NCI-H748 (cell line): ENCODE results near the gene LST1.

Source experiments
- DNase-seq: peaks from one replicate; lab custom pipeline; 2025; ENCODE audit not compliant: unreplicated experiment; lab: John Stamatoyannopoulos, UW

LST1 gene

DNA sequence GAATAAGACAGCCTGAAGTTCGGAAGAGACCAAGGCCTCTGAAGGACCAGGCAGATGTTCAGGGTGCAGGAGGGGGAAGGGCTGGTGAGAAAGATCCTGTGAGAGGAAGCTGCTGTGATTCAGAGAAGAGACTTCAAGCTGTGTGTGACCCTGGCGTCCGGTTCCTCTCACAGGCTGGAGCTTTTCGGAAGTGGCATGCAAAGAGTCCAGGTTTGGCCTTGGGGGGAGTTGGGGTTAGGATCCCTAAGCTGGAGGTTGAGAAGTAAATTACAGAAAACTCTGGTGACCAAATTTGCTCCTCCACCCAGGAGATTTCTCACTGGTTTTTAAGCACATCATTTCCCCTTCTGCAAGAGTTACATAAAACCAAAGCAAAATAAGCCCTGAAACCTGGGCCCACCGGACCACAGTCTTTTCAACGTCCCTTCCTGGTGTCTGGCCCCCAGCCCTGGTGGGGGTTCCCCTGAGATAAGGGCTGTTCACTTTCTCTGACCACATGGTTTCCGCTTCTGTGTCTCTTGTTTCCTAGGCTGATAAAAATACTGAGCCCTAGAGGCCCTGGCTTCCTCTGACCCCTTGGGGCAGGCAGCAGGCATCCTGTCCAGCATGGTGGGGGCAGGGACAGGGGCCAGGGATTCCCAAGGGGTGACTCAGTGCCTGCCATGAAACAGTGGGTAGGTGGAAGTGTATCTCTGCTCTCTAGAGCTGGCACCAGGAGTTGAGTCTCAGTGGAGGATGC is 25.9 kb upstream of the LST1 start:
- no peak for DNase-seq

DNA sequence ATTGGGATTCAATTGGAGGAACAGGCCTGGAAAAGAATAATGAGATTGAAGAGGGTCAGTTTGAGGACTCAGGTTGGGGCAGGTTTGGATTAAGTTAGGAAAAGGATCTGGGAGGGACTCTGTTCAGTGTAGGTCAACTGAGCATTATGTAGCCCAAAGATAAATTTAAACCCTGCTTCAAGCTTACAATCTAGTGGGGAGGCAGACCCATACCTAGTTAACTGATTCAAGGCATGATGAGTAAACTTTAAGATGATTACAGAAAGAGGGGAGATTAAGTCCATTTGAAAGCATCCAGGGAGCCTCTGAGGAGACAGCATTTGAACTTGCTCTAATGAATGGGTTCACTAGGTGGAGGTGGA is 25.4 kb upstream of the LST1 start:
- no peak for DNase-seq

DNA sequence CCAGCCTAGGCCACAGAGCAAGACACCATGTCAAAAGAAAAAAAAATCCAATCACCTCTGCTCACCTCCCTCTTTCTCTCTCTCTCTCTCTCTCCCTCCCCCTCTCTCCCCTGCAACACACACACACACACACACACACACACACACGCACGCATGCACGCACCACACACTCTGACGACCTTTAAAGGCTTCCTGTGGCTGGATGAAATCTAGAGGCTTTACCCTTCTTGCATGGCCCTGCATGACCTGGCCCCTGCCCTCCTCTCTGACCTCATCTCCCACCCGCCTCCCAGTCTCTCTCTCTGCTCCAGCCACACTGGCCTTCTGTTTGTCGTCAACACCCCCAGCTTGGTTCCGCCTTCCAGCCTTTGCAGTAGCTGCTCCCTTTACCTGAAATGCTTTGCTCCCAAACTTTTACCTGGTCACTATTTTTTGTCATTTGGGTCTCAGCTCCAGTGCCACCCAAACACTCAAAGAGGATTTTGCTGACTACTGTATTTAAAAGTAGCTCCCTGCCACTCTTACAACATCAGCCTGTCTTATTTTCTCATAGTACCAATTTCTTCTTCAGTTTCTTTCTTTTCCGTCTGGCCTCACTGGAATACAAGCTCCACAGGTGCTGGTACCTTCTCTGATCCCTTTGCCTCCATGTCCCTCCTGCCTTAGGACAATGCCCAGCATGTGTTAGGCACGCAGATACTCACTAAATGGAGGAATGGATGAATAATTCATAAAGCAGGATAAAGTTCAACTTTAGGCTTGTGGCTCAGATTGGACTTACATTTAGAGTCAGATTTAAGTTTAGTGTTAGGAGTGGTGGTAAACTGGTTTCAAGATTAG is 18.3 kb upstream of the LST1 start:
- no peak for DNase-seq

DNA sequence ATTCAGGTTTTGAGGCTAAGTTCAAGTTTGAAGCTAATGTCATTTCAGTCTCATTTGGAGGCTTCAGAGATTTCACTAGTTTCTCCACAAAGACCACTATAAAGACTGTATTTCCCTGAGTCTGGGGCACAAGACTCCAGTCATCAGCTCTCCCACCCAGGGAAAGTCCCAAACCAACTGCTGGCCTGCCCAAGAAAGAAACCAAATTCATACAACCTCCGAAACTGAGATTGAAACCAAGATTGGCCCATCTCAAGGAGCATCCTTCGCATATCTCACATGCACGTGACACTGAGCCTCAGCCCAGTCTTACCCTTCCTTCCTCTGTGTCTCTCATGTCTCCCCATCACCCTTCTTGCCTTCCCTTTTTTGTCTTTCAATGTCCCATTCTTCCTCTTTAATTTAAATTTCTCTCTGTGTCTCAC is 17.5 kb upstream of the LST1 start:
- no peak for DNase-seq

DNA sequence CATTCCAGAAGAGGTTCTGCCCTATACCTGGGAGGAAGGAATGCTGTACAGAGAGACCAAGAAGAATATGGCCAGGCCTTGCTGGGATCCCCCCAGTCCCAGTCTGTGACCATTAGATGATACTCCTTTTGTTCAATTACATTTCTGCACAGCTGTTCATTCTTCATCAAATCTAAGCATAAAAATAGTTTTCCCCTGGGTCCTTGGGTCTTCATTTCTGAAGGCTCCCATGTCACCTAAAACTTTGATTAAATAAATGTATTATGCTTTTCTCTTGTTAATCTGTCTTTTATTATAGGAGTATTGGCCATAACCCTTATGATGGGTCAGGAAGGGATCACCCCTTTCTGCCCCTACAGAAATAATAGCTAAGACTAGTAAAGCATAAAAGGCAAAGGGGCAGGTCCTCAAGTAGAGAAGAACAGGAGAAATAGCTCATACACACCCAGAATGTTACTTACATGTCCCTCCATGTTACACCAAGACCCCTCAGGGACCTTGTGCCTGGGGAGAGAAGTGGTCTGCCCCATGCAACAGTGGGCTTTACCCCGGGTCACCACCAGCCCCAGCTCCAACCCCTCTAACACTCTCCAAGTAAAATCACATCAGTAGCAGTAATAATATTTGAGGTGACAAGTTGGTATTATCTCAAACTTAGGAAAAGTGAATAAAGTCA is 16.1 kb upstream of the LST1 start:
- DNase-seq = no peak

DNA sequence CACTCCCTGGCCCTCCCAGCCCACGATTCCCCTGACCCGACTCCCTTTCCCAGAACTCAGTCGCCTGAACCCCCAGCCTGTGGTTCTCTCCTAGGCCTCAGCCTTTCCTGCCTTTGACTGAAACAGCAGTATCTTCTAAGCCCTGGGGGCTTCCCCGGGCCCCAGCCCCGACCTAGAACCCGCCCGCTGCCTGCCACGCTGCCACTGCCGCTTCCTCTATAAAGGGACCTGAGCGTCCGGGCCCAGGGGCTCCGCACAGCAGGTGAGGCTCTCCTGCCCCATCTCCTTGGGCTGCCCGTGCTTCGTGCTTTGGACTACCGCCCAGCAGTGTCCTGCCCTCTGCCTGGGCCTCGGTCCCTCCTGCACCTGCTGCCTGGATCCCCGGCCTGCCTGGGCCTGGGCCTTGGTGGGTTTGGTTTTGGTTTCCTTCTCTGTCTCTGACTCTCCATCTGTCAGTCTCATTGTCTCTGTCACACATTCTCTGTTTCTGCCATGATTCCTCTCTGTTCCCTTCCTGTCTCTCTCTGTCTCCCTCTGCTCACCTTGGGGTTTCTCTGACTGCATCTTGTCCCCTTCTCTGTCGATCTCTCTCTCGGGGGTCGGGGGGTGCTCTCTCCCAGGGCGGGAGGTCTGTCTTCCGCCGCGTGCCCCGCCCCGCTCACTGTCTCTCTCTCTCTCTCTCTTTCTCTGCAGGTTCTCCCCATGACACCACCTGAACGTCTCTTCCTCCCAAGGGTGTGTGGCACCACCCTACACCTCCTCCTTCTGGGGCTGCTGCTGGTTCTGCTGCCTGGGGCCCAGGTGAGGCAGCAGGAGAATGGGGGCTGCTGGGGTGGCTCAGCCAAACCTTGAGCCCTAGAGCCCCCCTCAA is 13.8 kb upstream of the LST1 start, which contains the start of gene LTA:
Gene LTA, plus strand, starts transcription at position 249 of the 871 bp plus-strand sequence. Its CDS starts 454 bp downstream, at position 703.
- no peak for DNase-seq

DNA sequence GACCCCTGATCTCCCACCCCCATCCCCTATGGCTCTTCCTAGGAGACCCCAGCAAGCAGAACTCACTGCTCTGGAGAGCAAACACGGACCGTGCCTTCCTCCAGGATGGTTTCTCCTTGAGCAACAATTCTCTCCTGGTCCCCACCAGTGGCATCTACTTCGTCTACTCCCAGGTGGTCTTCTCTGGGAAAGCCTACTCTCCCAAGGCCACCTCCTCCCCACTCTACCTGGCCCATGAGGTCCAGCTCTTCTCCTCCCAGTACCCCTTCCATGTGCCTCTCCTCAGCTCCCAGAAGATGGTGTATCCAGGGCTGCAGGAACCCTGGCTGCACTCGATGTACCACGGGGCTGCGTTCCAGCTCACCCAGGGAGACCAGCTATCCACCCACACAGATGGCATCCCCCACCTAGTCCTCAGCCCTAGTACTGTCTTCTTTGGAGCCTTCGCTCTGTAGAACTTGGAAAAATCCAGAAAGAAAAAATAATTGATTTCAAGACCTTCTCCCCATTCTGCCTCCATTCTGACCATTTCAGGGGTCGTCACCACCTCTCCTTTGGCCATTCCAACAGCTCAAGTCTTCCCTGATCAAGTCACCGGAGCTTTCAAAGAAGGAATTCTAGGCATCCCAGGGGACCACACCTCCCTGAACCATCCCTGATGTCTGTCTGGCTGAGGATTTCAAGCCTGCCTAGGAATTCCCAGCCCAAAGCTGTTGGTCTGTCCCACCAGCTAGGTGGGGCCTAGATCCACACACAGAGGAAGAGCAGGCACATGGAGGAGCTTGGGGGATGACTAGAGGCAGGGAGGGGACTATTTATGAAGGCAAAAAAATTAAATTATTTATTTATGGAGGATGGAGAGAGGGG is 12.6 kb upstream of the LST1 start:
- DNase-seq = no peak

DNA sequence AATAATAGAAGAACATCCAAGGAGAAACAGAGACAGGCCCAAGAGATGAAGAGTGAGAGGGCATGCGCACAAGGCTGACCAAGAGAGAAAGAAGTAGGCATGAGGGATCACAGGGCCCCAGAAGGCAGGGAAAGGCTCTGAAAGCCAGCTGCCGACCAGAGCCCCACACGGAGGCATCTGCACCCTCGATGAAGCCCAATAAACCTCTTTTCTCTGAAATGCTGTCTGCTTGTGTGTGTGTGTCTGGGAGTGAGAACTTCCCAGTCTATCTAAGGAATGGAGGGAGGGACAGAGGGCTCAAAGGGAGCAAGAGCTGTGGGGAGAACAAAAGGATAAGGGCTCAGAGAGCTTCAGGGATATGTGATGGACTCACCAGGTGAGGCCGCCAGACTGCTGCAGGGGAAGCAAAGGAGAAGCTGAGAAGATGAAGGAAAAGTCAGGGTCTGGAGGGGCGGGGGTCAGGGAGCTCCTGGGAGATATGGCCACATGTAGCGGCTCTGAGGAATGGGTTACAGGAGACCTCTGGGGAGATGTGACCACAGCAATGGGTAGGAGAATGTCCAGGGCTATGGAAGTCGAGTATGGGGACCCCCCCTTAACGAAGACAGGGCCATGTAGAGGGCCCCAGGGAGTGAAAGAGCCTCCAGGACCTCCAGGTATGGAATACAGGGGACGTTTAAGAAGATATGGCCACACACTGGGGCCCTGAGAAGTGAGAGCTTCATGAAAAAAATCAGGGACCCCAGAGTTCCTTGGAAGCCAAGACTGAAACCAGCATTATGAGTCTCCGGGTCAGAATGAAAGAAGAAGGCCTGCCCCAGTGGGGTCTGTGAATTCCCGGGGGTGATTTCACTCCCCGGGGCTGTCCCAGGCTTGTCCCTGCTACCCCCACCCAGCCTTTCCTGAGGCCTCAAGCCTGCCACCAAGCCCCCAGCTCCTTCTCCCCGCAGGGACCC is 11.7 kb upstream of the LST1 start:
- DNase-seq = no peak

DNA sequence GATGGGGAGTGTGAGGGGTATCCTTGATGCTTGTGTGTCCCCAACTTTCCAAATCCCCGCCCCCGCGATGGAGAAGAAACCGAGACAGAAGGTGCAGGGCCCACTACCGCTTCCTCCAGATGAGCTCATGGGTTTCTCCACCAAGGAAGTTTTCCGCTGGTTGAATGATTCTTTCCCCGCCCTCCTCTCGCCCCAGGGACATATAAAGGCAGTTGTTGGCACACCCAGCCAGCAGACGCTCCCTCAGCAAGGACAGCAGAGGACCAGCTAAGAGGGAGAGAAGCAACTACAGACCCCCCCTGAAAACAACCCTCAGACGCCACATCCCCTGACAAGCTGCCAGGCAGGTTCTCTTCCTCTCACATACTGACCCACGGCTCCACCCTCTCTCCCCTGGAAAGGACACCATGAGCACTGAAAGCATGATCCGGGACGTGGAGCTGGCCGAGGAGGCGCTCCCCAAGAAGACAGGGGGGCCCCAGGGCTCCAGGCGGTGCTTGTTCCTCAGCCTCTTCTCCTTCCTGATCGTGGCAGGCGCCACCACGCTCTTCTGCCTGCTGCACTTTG is 10.7 kb upstream of the LST1 start, which contains the start of gene TNF:
Gene TNF, plus strand, starts transcription at position 231 of the 567 bp plus-strand sequence. Its CDS starts 177 bp downstream, at position 408.
- DNase-seq = no peak

DNA sequence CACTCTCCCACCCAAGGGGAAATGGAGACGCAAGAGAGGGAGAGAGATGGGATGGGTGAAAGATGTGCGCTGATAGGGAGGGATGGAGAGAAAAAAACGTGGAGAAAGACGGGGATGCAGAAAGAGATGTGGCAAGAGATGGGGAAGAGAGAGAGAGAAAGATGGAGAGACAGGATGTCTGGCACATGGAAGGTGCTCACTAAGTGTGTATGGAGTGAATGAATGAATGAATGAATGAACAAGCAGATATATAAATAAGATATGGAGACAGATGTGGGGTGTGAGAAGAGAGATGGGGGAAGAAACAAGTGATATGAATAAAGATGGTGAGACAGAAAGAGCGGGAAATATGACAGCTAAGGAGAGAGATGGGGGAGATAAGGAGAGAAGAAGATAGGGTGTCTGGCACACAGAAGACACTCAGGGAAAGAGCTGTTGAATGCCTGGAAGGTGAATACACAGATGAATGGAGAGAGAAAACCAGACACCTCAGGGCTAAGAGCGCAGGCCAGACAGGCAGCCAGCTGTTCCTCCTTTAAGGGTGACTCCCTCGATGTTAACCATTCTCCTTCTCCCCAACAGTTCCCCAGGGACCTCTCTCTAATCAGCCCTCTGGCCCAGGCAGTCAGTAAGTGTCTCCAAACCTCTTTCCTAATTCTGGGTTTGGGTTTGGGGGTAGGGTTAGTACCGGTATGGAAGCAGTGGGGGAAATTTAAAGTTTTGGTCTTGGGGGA is 10.0 kb upstream of the LST1 start:
- DNase-seq = no peak

DNA sequence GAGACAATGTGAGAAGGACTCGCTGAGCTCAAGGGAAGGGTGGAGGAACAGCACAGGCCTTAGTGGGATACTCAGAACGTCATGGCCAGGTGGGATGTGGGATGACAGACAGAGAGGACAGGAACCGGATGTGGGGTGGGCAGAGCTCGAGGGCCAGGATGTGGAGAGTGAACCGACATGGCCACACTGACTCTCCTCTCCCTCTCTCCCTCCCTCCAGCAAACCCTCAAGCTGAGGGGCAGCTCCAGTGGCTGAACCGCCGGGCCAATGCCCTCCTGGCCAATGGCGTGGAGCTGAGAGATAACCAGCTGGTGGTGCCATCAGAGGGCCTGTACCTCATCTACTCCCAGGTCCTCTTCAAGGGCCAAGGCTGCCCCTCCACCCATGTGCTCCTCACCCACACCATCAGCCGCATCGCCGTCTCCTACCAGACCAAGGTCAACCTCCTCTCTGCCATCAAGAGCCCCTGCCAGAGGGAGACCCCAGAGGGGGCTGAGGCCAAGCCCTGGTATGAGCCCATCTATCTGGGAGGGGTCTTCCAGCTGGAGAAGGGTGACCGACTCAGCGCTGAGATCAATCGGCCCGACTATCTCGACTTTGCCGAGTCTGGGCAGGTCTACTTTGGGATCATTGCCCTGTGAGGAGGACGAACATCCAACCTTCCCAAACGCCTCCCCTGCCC is 9.0 kb upstream of the LST1 start:
- no peak for DNase-seq

DNA sequence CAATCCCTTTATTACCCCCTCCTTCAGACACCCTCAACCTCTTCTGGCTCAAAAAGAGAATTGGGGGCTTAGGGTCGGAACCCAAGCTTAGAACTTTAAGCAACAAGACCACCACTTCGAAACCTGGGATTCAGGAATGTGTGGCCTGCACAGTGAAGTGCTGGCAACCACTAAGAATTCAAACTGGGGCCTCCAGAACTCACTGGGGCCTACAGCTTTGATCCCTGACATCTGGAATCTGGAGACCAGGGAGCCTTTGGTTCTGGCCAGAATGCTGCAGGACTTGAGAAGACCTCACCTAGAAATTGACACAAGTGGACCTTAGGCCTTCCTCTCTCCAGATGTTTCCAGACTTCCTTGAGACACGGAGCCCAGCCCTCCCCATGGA is 8.5 kb upstream of the LST1 start:
- DNase-seq = no peak

DNA sequence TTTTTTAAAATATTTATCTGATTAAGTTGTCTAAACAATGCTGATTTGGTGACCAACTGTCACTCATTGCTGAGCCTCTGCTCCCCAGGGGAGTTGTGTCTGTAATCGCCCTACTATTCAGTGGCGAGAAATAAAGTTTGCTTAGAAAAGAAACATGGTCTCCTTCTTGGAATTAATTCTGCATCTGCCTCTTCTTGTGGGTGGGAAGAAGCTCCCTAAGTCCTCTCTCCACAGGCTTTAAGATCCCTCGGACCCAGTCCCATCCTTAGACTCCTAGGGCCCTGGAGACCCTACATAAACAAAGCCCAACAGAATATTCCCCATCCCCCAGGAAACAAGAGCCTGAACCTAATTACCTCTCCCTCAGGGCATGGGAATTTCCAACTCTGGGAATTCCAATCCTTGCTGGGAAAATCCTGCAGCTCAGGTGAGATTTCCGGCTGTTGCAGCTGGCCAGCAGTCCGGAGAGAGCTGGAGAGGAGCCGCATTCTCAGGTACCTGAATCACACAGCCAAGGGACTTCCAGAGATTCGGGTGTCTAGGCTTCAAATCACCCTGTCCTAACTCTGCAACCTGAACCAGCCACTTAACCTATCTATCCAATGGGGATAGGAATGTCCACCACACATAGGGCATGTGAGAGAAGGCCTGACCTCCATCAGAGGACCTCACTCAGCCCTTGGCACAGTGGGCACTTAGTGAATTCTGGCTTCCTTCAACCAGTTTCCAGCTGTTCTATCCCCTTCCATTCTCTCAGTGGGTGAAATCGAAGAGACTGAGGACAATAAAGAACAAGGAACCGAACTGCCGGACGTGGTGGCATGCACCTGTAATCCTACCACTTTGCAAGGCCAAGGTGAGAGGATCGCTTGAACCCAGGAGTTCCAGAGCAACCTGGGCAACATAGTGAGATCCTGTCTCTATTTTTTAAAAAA is 7.6 kb upstream of the LST1 start:
- DNase-seq = no peak

DNA sequence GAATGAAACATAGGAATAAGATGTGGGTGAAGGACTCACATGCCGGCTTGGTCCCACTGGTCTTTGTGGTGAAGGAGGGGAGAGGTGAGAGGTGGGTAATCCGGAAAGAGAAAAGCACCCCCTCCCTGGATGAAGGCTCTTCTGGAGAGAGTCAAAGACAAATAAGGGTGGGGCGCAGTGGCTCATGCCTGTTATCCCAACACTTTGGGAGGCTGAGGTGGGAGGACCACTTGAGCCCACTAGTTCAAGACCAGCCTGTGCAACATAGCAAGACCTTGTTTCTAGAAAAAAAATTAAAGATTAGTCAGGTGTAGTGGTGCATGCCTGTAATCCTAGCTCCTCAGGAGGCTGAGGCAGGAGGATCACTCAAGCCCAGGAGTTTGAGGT is 7.0 kb upstream of the LST1 start:
- no peak for DNase-seq

DNA sequence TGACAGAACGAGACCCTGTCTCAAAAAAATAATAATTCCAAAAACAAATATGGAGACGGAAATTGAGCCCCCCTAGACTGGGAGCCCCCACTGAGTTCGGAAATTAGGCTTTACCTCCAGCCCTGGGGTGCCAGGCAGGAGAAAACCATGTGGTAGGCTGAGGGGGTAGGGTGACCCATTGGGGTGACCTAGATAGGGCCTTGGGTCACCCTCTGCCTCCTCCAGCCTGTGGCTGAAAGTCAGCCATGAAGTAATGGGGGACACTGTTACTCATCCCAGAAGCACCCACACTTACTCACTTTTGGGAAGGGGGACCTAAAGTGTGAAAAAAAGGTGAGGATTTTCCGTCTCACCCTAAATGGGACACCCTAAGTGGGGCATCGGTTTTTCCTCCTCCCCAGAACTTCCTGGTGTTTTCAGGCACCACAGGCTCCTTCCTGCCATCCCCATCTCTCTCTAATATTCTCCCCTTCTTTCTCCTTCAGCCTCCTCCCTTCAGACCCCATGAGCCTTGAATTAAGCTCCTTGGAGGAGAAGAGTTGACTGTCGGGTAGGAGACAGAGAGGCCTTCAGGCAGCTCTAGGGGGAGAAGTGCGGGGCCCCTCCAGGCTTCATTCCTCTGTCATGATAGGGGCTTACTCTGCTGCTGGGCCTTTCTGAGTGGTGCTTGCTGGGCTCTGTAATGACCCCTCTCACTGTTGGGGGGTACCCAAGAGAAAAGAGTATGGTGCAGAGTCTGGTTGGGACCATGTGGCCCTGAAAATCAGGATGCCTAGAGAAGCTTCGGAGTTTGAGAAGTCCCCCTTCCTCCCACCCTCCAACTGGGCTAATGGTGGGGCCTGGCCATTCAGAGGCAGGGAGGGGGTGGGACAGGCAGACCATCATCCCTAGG is 6.3 kb upstream of the LST1 start:
- no peak for DNase-seq
